ENCODE measurements around the gene UBE3A.
A peak's percentile ranks its signal among the peaks of the same experiment; 100 is the strongest.

UBE3A gene

DNA sequence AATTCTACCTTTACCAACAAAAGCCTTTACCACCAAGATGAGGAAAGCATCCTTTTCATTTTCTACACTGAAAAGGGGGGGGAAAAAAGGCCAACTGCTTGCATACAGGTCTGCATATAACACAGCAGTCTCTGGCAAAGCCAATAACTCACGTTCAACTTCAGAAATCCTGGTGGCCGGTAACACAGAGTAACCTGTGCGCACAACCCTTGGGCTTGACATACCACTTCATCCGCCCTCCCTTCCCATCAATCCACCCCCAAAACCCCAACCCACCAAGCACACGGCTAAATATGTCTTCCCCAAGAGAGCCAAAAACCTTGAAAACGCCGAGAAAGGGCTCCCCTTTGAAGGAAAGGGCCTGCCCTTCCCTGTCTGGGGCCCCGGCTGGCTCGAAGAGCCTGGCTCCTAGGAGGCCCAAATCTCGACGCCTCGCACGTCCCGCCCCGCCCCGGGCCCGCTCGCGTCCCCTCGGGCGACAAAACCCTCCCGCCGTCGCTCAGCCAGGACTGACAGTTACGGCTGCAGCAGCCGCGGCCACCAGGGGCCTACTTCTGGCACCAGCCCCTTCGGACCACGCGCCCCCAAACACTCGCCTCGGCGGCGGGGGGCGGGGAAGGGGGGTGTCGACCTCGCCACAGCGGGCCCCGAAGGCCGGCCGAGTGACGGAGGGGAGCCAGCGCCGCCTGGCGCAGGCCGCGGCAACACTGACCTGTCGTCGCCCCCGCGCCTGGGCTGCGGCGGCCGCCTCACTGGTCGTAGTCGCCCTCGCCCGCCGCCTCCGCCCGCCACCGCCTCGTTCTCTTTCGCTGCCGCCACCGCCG lies 835 bp downstream of the UBE3A start:
- H3K4me1 Mint-ChIP-seq: peaks cover 29% of the 10 kb centered on the region
- H3K27me3 Mint-ChIP-seq (ENCODE audit: low read depth): no peaks in the 10 kb centered on the region
- peak overlapping the region; percentile 94 to 100 (median 100) for H3K27ac Mint-ChIP-seq
- H3K9me3 Mint-ChIP-seq: peaks cover 4% of the 10 kb centered on the region
- peaks cover 11% of the 10 kb centered on the region for H3K36me3 Mint-ChIP-seq (ENCODE audit: low read depth)
- H3K4me3 Mint-ChIP-seq: peak overlapping the region; percentile 97 to 100 (median 99)
- TF ChIP-seq, protein P1, sequence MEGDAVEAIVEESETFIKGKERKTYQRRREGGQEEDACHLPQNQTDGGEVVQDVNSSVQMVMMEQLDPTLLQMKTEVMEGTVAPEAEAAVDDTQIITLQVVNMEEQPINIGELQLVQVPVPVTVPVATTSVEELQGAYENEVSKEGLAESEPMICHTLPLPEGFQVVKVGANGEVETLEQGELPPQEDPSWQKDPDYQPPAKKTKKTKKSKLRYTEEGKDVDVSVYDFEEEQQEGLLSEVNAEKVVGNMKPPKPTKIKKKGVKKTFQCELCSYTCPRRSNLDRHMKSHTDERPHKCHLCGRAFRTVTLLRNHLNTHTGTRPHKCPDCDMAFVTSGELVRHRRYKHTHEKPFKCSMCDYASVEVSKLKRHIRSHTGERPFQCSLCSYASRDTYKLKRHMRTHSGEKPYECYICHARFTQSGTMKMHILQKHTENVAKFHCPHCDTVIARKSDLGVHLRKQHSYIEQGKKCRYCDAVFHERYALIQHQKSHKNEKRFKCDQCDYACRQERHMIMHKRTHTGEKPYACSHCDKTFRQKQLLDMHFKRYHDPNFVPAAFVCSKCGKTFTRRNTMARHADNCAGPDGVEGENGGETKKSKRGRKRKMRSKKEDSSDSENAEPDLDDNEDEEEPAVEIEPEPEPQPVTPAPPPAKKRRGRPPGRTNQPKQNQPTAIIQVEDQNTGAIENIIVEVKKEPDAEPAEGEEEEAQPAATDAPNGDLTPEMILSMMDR (IDR thresholded peaks at IDR 0.05; ENCODE audit: unreplicated experiment in 3 of 3): peak; percentile 34 to 53 (median 34)

DNA sequence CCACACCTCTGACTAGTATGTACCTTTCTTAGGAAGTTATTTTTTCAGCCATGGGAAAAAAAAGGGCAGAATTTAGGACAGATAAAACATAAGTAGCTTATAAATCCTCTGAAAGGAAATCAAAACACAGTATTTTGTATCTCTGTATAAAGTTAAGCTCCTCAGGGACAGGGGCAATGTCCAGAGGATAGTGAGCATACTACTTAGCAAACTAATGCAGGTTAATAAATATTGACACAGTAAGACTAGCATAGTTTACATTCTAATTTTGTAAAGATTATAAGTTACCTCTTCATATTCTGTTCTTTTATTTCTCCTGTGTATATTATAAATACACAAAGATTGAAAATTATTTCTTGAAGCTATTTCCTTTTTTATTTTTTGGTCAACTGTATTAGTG lies 2.1 kb downstream of the UBE3A start:
- peak overlapping the region; percentile 97 to 100 (median 99) for H3K4me3 Mint-ChIP-seq
- TF ChIP-seq, protein P1 (IDR thresholded peaks at IDR 0.05; ENCODE audit: unreplicated experiment in 3 of 3): no peak

DNA sequence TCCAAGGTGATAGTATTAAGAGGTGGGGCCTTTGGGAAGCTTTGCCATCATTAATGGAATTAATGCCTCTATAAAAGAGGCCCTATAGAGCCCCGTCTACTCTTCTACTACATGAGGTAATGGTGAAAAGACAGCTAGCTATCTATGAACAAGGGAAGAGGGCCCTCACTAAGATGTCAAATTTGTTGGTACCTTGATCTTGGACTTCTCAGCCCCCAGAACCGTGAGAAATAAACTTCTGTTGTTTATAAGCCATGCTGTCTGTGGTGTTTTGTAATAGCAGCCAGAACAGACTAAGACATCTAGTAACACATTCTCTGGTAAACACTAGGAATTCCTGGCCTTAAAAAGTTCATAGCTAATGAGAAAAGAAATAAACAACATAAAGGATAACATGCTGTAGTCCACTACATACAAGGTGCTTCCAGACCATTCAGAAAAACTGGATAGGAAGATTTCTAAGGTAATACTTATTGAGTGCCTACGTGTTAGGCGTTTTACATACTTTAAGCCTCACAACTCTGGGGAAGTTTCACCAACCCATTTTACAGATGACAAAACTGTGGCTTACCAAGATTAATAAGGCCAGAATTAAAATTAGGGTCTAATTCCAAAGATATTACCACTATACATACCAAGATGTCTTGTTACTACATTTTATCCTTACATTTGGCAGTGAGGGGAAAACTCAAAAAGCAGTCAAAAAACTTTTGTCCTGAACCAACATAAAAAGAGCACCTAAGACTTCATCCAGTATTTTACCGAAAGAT lies 3.2 kb downstream of the UBE3A start:
- Mint-ChIP-seq H3K27me3 (ENCODE audit: low read depth) (no peaks in the 10 kb centered on the region), H3K4me3 (peak overlapping the region; percentile 97 to 100 (median 99)), H3K4me1 (peaks cover 49% of the 10 kb centered on the region), H3K27ac (peak overlapping the region in 2 of 3 experiments; percentile 46 to 63), H3K9me3 (peaks cover 4% of the 10 kb centered on the region), H3K36me3 (ENCODE audit: low read depth) (peaks cover 11% of the 10 kb centered on the region)
- TF ChIP-seq, protein P1 (IDR thresholded peaks at IDR 0.05; ENCODE audit: unreplicated experiment in 3 of 3): no peak

More for the DNA sequence above, 2.1 kb downstream of the UBE3A start:
- H3K4me1 Mint-ChIP-seq: peaks cover 42% of the 10 kb centered on the region
- peaks cover 4% of the 10 kb centered on the region for H3K9me3 Mint-ChIP-seq
- H3K27me3 Mint-ChIP-seq (ENCODE audit: low read depth): no peaks in the 10 kb centered on the region
- peaks cover 11% of the 10 kb centered on the region for H3K36me3 Mint-ChIP-seq (ENCODE audit: low read depth)
- H3K27ac Mint-ChIP-seq: peak overlapping the region; percentile 63 to 100 (median 94)

- TF ChIP-seq, protein P1 (IDR thresholded peaks at IDR 0.05; ENCODE audit: unreplicated experiment in 3 of 3): no peak
- peak overlapping the region in 1 of 3 experiments; percentile 55 for H3K27ac Mint-ChIP-seq
These were observed 5.5 kb downstream of the UBE3A start for GRCh38 chr15:25433118-25433865.

GRCh38 chr15:25431836-25432561 lies 6.8 kb downstream of the UBE3A start:
- peak overlapping the region; percentile 28 to 63 (median 55) for H3K27ac Mint-ChIP-seq
- TF ChIP-seq, protein P1 (IDR thresholded peaks at IDR 0.05; ENCODE audit: unreplicated experiment in 3 of 3): no peak
- no peaks in the 10 kb centered on the region for H3K27me3 Mint-ChIP-seq (ENCODE audit: low read depth)
- peaks cover 22% of the 10 kb centered on the region for H3K36me3 Mint-ChIP-seq (ENCODE audit: low read depth)
- peak overlapping the region in 1 of 3 experiments; percentile 34 for H3K4me3 Mint-ChIP-seq
- H3K4me1 Mint-ChIP-seq: peaks cover 49% of the 10 kb centered on the region
- H3K9me3 Mint-ChIP-seq: peaks cover 7% of the 10 kb centered on the region

More at GRCh38 chr15:25433118-25433865, 5.5 kb downstream of the UBE3A start:
- Mint-ChIP-seq H3K36me3 (ENCODE audit: low read depth) (peaks cover 15% of the 10 kb centered on the region), H3K9me3 (peaks cover 4% of the 10 kb centered on the region), H3K27me3 (ENCODE audit: low read depth) (no peaks in the 10 kb centered on the region), H3K4me1 (peaks cover 54% of the 10 kb centered on the region), H3K4me3 (no peak overlapping the region)
